Measurements from ENCODE around the gene ZNF768.
"Not testable (repeated sequence)": the region's sequence is repeated elsewhere in the genome, so short reads cannot be mapped to it uniquely, and the experiment has no call there.

ZNF768 gene

GRCh38 chr16:30557957-30558788 is 31.8 kb upstream of the ZNF768 start, which contains the start of gene ZNF764:
TSS of gene ZNF764 (minus strand) at chr16:30558374. CDS start at chr16:30558182, 192 bp downstream.
- DNase-seq: peak; percentile 98 to 100 (median 98)
- intact Hi-C loops (cut with DNase I): loop anchor here (1.0 to 2.0 kb wide), 3 partner anchors 14 to 31 kb away; partner anchors contain the start of gene ZNF768

DNA sequence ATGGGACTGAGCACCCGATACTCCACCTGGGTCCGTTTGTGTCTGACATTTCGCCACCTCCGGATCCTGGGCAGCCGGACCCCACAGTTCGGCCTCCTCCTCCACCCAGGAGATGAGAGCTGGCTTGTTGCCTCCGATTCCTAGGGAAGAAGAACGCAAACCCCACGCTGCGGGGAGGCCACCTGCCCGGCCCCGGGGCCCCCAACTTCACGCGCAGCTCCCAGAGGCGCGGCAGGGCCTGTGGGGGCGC is 31.3 kb upstream of the ZNF768 start:
- DNase-seq: peak in 2 of 10 donors; percentile 8 to 82
- intact Hi-C loops (cut with DNase I): no loop called here

DNA sequence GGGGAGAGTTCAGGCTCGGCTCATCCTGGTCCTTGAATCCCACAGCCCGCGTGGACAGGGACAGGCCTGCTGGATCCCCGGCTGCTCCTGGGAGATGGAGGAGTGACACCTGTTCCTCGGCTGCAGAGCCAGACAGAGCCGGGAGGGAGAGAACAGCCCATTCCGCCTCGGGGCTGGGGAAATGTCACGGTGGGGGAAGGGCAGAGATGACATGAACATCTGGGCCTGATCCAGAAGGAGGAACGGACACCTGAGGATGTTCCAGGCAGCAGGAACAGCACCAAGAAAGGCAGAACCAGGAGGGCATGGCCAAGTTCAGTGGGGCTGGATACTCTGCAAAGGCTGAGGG is 29.7 kb upstream of the ZNF768 start:
- intact Hi-C loops (cut with DNase I): no loop called here
- DNase-seq: peak in 1 of 10 donors; percentile 62

DNA sequence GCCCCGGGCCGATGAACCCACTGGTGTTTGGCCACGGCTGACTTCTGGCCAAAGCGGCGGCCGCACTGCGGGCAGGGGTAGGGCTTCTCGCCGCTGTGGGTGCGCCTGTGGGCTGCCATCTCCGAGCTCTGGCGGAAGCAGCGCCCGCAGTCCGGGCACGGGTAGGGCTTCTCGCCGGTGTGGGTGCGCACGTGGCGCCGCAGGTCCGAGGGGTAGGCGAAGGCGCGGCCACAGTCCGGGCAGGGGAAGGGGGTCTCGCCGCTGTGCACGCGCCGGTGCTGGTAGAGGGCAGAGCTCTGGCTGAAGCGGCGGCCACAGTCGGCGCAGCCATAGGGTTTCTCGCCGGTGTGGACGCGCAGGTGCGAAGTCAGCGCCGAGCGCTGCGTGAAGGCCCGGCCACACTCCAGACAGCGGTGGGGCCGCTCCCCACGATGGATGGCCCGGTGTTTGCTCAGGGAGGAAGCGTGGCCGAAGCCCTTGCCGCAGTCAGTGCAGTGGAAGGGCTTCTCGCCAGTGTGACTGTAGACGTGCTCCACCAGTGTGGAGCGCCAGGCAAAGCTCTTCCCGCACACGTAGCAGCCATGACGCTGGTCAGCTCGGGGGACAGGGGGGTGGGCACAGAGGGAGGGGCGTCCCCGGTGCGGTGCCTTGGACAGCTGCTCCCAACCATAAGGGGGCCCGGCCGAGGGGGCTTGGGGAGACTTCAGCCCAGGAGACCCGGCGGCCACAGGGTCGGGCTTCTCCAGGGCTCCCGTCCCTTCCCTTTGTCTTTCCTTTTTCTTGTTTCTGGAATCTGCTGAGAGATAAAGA is 29.2 kb upstream of the ZNF768 start:
- intact Hi-C loops (cut with DNase I): no loop called here

GRCh38 chr16:30554557-30555314 is 28.4 kb upstream of the ZNF768 start:
- intact Hi-C loops (cut with DNase I): no loop called here
- peak in 1 of 10 donors; percentile 27 for DNase-seq

More for the DNA sequence above, 29.2 kb upstream of the ZNF768 start:
- peak in 1 of 10 donors; percentile 70 for DNase-seq

DNA sequence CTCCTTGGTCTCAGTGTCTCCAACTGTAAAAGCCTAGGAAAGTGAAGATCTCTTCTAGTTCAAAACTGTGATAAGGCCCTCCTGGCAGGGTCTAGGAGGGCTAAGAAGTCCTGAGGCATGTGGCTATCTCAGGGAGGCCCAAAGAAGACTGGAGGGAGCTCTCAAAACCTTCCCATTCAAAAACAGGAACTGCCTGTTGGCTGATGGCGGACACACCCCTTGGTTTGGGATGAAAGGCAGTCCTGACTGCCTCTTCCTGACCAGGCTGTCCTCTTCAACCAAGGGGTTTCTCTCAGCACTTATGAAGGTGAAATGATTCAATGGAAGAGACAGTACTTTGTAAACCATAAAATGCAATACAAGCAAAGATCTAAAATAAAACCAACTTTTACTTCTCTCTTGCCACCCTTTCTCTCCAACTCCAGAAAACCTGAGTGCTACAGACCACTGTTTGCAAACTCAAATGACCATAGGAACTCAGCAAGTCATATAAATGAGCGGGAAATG is 27.1 kb upstream of the ZNF768 start:
- DNase-seq: peak in 1 of 10 donors; percentile 3
- intact Hi-C loops (cut with DNase I): no loop called here

GRCh38 chr16:30552956-30553355 is 26.6 kb upstream of the ZNF768 start:
- DNase-seq: peak in 1 of 10 donors; percentile 25
- intact Hi-C loops (cut with DNase I): no loop called here

DNA sequence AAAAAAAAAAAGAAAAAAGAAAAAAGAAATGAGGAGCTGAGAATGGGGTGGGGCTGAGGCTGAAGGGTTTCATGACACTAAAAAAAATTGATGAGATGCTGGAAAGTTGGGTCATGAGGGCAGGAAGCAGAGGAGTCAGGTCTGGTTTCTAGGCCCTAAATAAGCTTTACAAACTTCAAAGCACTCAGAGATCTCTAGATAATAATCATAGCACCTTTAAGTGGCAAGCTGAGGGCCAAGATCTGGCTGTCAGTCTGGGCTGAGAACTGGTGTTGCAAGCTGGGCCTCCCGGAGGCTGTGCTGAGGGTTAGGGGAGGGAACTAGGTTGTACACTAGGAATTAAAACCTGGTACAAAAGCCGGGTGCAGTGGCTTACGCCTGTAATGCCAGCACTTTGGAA is 25.4 kb upstream of the ZNF768 start:
- peak in 1 of 10 donors; percentile 21 for DNase-seq
- intact Hi-C loops (cut with DNase I): no loop called here

- DNase-seq: no peak
- intact Hi-C loops (cut with DNase I): no loop called here
These were observed 22.3 kb upstream of the ZNF768 start for GRCh38 chr16:30548416-30549253.

- intact Hi-C loops (cut with DNase I): no loop called here
These were observed 19.7 kb upstream of the ZNF768 start for GRCh38 chr16:30546115-30546514.

GRCh38 chr16:30543067-30543466 is 16.7 kb upstream of the ZNF768 start:
- intact Hi-C loops (cut with DNase I): no loop called here
- DNase-seq: no peak

More at GRCh38 chr16:30546115-30546514, 19.7 kb upstream of the ZNF768 start:
- peak in 1 of 10 donors; percentile 30 for DNase-seq

DNA sequence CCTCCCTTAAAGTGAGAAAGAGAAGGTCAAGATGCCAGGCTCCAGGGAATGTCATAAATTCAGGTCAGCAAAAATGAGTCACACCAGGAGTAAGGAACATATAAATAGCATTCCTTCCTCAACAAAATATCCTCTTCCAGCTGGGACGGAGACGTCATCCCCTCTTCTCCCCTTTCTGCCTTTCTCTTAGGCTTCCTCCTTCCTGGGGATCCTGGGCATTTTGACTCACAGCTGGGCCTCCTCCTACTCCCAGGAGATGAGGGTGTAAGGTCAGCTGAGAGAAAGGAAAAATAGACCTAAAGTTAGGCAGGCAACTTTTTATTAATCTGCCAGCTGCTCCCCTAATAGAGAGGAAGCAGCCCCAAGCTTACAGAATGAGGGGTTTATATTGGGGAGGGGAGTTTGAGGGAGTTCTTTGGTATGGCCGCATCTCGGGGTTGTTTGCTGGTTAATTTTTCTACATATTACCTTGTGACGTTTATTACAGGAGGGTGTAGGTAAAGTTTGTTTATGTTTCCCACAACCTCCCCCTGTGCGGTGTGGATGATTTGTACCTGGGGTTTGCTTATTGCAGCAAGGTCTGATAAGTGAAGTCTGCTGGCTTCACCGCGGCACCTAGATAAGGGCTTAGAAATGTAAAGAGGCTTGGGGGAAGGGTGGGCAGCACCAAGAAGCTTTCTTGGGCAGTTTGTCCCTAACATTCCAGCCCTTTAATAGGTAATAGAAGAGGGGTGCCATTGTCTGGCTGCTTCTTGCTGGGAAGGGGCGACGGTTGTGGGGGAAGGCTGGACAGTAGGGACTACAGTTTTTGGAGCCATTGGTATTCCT is 15.3 kb upstream of the ZNF768 start:
- DNase-seq: no peak
- intact Hi-C loops (cut with DNase I): no loop called here

GRCh38 chr16:30540916-30541464 is 14.6 kb upstream of the ZNF768 start:
- intact Hi-C loops (cut with DNase I): not testable (repeated sequence)
- peak in 1 of 10 donors; percentile 3 for DNase-seq

DNA sequence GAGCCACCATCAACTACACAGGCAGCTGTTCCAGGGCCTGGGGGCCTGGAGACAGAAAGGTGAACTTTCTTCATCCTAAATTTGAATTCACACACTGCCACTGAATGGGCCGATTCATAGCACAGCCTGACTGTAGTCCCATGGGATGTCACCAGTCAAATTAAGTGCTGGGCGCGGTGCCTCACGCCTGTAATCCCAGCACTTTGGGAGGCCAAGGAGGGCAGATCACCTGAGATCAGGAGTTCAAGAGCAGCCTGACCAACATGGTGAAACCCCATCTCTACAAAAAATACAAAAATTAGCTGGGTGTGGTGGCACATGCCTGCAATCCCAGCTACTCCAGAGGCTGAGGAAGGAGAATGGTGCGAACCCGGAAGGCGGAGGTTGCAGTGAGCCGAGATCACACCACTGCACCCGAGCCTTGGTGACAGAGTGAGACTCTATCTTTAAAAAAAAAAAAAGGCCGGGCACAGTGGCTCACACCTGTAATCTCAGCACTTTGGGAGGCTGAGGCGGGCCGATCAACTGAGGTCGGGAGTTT is 13.7 kb upstream of the ZNF768 start:
- intact Hi-C loops (cut with DNase I): not testable (repeated sequence)
- peak in 1 of 10 donors; percentile 19 for DNase-seq

DNA sequence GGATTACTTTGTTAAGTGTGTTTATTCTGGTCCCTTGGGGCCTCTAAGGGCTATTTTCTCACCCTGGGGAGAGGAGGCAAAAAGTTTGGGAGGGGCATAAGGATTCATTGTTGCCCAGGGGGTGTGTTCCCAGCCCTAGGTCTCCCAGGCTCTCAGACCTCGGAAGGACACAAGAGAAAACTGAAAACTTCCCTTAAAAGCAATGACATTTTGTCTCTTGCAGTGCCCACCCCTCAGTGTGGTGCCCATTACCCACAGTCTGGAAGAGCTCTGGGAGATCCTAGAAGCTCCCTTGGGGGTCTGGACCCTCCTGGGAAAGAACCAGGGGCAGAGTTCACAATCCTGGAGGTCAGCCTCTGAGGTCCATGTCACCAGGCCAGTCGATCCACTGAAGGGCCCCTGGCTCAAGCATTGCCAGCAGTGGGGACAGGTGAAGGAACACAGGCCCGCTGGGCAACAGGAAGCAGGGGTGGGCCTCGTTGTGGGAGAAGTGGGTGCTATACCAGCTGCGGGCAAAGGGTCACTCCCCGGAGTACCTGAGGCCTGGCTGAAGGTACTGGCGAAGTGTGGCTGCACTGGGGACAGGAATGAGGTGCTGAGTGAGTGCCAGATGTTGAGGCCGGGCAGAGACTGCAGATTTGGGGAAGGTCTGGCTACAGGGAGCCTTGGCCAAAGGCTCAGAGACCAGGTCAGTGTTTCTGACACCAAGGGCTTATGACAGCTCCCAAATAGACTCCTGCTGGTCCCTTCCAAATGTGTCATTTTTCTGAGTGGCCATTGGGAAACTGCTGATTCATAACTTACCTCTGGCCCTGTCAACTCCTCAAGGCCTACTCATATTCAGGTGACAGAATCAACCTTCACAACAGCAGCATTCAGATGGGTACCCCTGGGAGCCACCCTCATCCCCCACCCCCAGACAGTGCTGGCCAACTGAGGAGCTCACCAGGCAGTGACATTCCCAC is 12.9 kb upstream of the ZNF768 start:
- intact Hi-C loops (cut with DNase I): no loop called here
- peak in 1 of 10 donors; percentile 30 for DNase-seq

- intact Hi-C loops (cut with DNase I): not testable (repeated sequence)
These were observed 10.1 kb upstream of the ZNF768 start for GRCh38 chr16:30536391-30537024.

More at GRCh38 chr16:30536391-30537024, 10.1 kb upstream of the ZNF768 start:
- DNase-seq: peak in 1 of 10 donors; percentile 42
